Upper lobe of left lung (tissue), 4 donors: ENCODE results near the gene IFT57.

Experiments
- EP300 ChIP-seq, 4 donors: sonication (generic); formaldehyde crosslinking; IDR thresholded peaks; one replicate each; pipeline ENCODE4 v1.5.1; 2017; ENCODE audit warnings: antibody characterized with exemption in 4 of 4, control low read depth in 2 of 4
- TF ChIP-seq, protein P1 (sequence below), 6 experiments: fragments of 450-650 bp in 4 of 6; fragments of 200-600 bp in 2 of 6; sonication (generic) in 2 of 6; IDR thresholded peaks; one replicate each; pipeline ENCODE4 v1.5.1; 2016 to 2019; ENCODE audit warnings: antibody characterized with exemption in 6 of 6

GRCh38 chr3:108126348-108126747 lies 95.9 kb downstream of the IFT57 start:
- TF ChIP-seq, protein P1, sequence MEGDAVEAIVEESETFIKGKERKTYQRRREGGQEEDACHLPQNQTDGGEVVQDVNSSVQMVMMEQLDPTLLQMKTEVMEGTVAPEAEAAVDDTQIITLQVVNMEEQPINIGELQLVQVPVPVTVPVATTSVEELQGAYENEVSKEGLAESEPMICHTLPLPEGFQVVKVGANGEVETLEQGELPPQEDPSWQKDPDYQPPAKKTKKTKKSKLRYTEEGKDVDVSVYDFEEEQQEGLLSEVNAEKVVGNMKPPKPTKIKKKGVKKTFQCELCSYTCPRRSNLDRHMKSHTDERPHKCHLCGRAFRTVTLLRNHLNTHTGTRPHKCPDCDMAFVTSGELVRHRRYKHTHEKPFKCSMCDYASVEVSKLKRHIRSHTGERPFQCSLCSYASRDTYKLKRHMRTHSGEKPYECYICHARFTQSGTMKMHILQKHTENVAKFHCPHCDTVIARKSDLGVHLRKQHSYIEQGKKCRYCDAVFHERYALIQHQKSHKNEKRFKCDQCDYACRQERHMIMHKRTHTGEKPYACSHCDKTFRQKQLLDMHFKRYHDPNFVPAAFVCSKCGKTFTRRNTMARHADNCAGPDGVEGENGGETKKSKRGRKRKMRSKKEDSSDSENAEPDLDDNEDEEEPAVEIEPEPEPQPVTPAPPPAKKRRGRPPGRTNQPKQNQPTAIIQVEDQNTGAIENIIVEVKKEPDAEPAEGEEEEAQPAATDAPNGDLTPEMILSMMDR (IDR thresholded peaks at IDR 0.05) = no peak
- no peak for TF ChIP-seq EP300 (IDR thresholded peaks at IDR 0.05)
